Measurements from ENCODE around the gene TEX53.

The TEX53 gene

GRCh38 chr9:114689813-114690212 lies 32.2 kb upstream of the TEX53 start:
- Histone ChIP-seq H3K9ac (ENCODE audit: low read length) (no peak overlapping the region), H3K79me2 (ENCODE audit: low read length) (no peaks in the 10 kb centered on the region)
- TF ChIP-seq EZH2phosphoT487 (IDR thresholded peaks at IDR 0.05; ENCODE audit: low read depth) (no peak), CTCF (IDR thresholded peaks at IDR 0.05; ENCODE audit: low read depth, low read length) (no peak)

GRCh38 chr9:114688909-114689610 lies 31.5 kb upstream of the TEX53 start:
- H2AFZ ChIP-seq (ENCODE audit: low read depth, low read length): no peak overlapping the region

More at GRCh38 chr9:114689813-114690212, 32.2 kb upstream of the TEX53 start:
- no peak overlapping the region for H3K4me3 ChIP-seq (ENCODE audit: low read length)
- no peaks in the 10 kb centered on the region for H3K9me3 ChIP-seq (ENCODE audit: insufficient read depth, low read length)
- no peak overlapping the region for H3K4me2 ChIP-seq (ENCODE audit: low read length)
- peaks cover 87% of the 10 kb centered on the region for H3K27me3 ChIP-seq (ENCODE audit: low read depth, low read length)
- H3K4me1 ChIP-seq (ENCODE audit: low read length): peaks cover 28% of the 10 kb centered on the region
- H3K27ac ChIP-seq (ENCODE audit: low read length): no peak overlapping the region
- no peak overlapping the region for H2AFZ ChIP-seq (ENCODE audit: low read depth, low read length)
- no peaks in the 10 kb centered on the region for H3K36me3 ChIP-seq (replicated peaks; ENCODE audit: low read depth, low read length)
- peaks cover 35% of the 10 kb centered on the region for H4K20me1 ChIP-seq (ENCODE audit: insufficient read depth, low read length)

GRCh38 chr9:114688379-114688778 lies 30.8 kb upstream of the TEX53 start:
- Histone ChIP-seq H2AFZ (ENCODE audit: low read depth, low read length) (no peak overlapping the region), H4K20me1 (ENCODE audit: insufficient read depth, low read length) (peaks cover 26% of the 10 kb centered on the region), H3K4me2 (ENCODE audit: low read length) (no peak overlapping the region), H3K9me3 (ENCODE audit: insufficient read depth, low read length) (no peaks in the 10 kb centered on the region), H3K9ac (ENCODE audit: low read length) (no peak overlapping the region), H3K79me2 (ENCODE audit: low read length) (no peaks in the 10 kb centered on the region), H3K36me3 (replicated peaks; ENCODE audit: low read depth, low read length) (no peaks in the 10 kb centered on the region), H3K4me3 (ENCODE audit: low read length) (no peak overlapping the region), H3K27ac (ENCODE audit: low read length) (no peak overlapping the region), H3K27me3 (ENCODE audit: low read depth, low read length) (peaks cover 87% of the 10 kb centered on the region), H3K4me1 (ENCODE audit: low read length) (peaks cover 22% of the 10 kb centered on the region)
- TF ChIP-seq EZH2phosphoT487 (IDR thresholded peaks at IDR 0.05; ENCODE audit: low read depth): no peak
- no peak for TF ChIP-seq CTCF (IDR thresholded peaks at IDR 0.05; ENCODE audit: low read depth, low read length)

More at GRCh38 chr9:114688909-114689610, 31.5 kb upstream of the TEX53 start:
- Histone ChIP-seq H3K36me3 (replicated peaks; ENCODE audit: low read depth, low read length) (no peaks in the 10 kb centered on the region), H3K4me2 (ENCODE audit: low read length) (no peak overlapping the region), H3K79me2 (ENCODE audit: low read length) (no peaks in the 10 kb centered on the region), H3K9me3 (ENCODE audit: insufficient read depth, low read length) (no peaks in the 10 kb centered on the region), H3K9ac (ENCODE audit: low read length) (no peak overlapping the region), H3K27ac (ENCODE audit: low read length) (no peak overlapping the region), H3K27me3 (ENCODE audit: low read depth, low read length) (peaks cover 87% of the 10 kb centered on the region), H3K4me1 (ENCODE audit: low read length) (peaks cover 22% of the 10 kb centered on the region), H4K20me1 (ENCODE audit: insufficient read depth, low read length) (peaks cover 28% of the 10 kb centered on the region), H3K4me3 (ENCODE audit: low read length) (no peak overlapping the region)
- TF ChIP-seq CTCF (IDR thresholded peaks at IDR 0.05; ENCODE audit: low read depth, low read length): no peak
- no peak for TF ChIP-seq EZH2phosphoT487 (IDR thresholded peaks at IDR 0.05; ENCODE audit: low read depth)

- peaks cover 78% of the 10 kb centered on the region for H3K27me3 ChIP-seq (ENCODE audit: low read depth, low read length)
- TF ChIP-seq CTCF (IDR thresholded peaks at IDR 0.05; ENCODE audit: low read depth, low read length) (no peak), EZH2phosphoT487 (IDR thresholded peaks at IDR 0.05; ENCODE audit: low read depth) (no peak)
- H3K9me3 ChIP-seq (ENCODE audit: insufficient read depth, low read length): no peaks in the 10 kb centered on the region
- H3K9ac ChIP-seq (ENCODE audit: low read length): no peak overlapping the region
- no peak overlapping the region for H3K27ac ChIP-seq (ENCODE audit: low read length)
- H2AFZ ChIP-seq (ENCODE audit: low read depth, low read length): no peak overlapping the region
- H3K4me1 ChIP-seq (ENCODE audit: low read length): peaks cover 19% of the 10 kb centered on the region
- no peak overlapping the region for H3K4me3 ChIP-seq (ENCODE audit: low read length)
- no peak overlapping the region for H3K4me2 ChIP-seq (ENCODE audit: low read length)
- peaks cover 16% of the 10 kb centered on the region for H4K20me1 ChIP-seq (ENCODE audit: insufficient read depth, low read length)
- H3K79me2 ChIP-seq (ENCODE audit: low read length): no peaks in the 10 kb centered on the region
- no peaks in the 10 kb centered on the region for H3K36me3 ChIP-seq (replicated peaks; ENCODE audit: low read depth, low read length)
These were observed 29.4 kb upstream of the TEX53 start for GRCh38 chr9:114687034-114687433.

All from OCI-LY3 (cell line).